Caco-2 (cell line): ENCODE results near the gene TCF12. TPM values are rescaled to one million over a fixed set of nuclear protein-coding genes. Genes with fewer than 3 reads are reported as not detected.

ENCODE experiments used
- BruUV-seq: library from RNA; stranded (reverse); fragments of 400-500 nt; replicated peaks from 2 replicates; lab custom pipeline; 2021; lab: Mats Ljungman, UMichigan
- CTCF ChIA-PET: fragments of 300-600 bp; sonication (Branson Sonifier 250); formaldehyde crosslinking; loops from one replicate; lab custom pipeline; 2022; ENCODE audit warnings: antibody characterized with exemption; lab: Charles Lee
- POLR2A ChIA-PET: fragments of 300-600 bp; sonication (Branson Sonifier 250); formaldehyde crosslinking; loops from one replicate; lab custom pipeline; 2022; ENCODE audit warnings: antibody characterized with exemption; lab: Charles Lee
- DNase-seq, 2 experiments: peaks; one replicate each; pipeline versions ENCODE4 v3.0.0 to v3.0.0-alpha.2; 2020 to 2022
- H3K27me3 ChIP-seq: replicated peaks from 2 replicates; pipeline ENCODE4 v1.6.0; 2011; ENCODE audit warnings: low read length; ENCODE audit not compliant: control insufficient read depth, insufficient read depth
- H3K36me3 ChIP-seq: 2 replicates; pipeline ENCODE4 v1.5.1; 2011; ENCODE audit warnings: low read length; ENCODE audit not compliant: control insufficient read depth, insufficient read depth
- H3K4me1 ChIP-seq: fragments of 250-450 bp; sonication (Bioruptor Pico); 2 replicates; pipeline ENCODE4 v1.5.1; 2020; ENCODE audit warnings: mild to moderate bottlenecking
- H3K4me3 ChIP-seq: 2 replicates; pipeline ENCODE4 v1.5.1; 2011; ENCODE audit warnings: low read depth, mild to moderate bottlenecking, control low read depth, low read length
- H3K9me3 ChIP-seq: fragments of 250-450 bp; sonication (Bioruptor Pico); 2 replicates; pipeline ENCODE4 v1.5.1; 2020; ENCODE audit warnings: mild to moderate bottlenecking, moderate library complexity
- H3K27ac Mint-ChIP-seq: one replicate; pipeline ENCODE4 v1.8.0; 2022; ENCODE audit warnings: mixed read lengths; ENCODE audit not compliant: unreplicated experiment
- H3K27me3 Mint-ChIP-seq: one replicate; pipeline ENCODE4 v1.8.0; 2022; ENCODE audit warnings: mixed read lengths; ENCODE audit not compliant: insufficient read depth, unreplicated experiment
- H3K36me3 Mint-ChIP-seq: one replicate; pipeline ENCODE4 v1.8.0; 2022; ENCODE audit warnings: mild to moderate bottlenecking, mixed read lengths; ENCODE audit not compliant: insufficient read depth, unreplicated experiment
- H3K4me1 Mint-ChIP-seq: one replicate; pipeline ENCODE4 v1.8.0; 2022; ENCODE audit warnings: low read depth, mixed read lengths; ENCODE audit not compliant: unreplicated experiment
- H3K4me3 Mint-ChIP-seq: one replicate; pipeline ENCODE4 v1.8.0; 2022; ENCODE audit warnings: mild to moderate bottlenecking, moderate library complexity, mixed read lengths; ENCODE audit not compliant: unreplicated experiment
- H3K9me3 Mint-ChIP-seq: one replicate; pipeline ENCODE4 v1.8.0; 2022; ENCODE audit warnings: mixed read lengths; ENCODE audit not compliant: unreplicated experiment
- intact Hi-C: fragments of 100-400 bp; cut with micrococcal nuclease; formaldehyde crosslinking; loops from one replicate; pipeline ENCODE4 v1.10.0; 2022; ENCODE audit not compliant: unreplicated experiment
- total RNA-seq: library from RNA; stranded (reverse); gene quantifications from 2 replicates; pipeline ENCODE4 v1.2.3, GENCODE V29; 2022
- TF ChIP-seq, protein P1 (sequence below), 2 experiments: fragments of 200-600 bp in 1 of 2; IDR thresholded peaks; 1 replicate in 1 of 2; 2 replicates in 1 of 2; pipeline versions ENCODE4 v1.5.1 to v1.8.0; 2011 to 2022; ENCODE audit warnings: antibody characterized with exemption in 1 of 2, control low read depth in 1 of 2, inconsistent platforms in 1 of 2, low read depth in 1 of 2, low read length in 1 of 2, mild to moderate bottlenecking in 1 of 2, moderate library complexity in 1 of 2; ENCODE audit not compliant: insufficient read depth in 1 of 2, severe bottlenecking in 1 of 2, unreplicated experiment in 1 of 2

The TCF12 gene
- total RNA-seq, 1 experiment from 2014 or later, result 64.4 TPM

GRCh38 chr15:57221134-57221533 is 302.7 kb downstream of the TCF12 start:
- intact Hi-C loops, result no loop called here
- Mint-ChIP-seq H3K4me3 (no peak overlapping the region), H3K9me3 (no peaks in the 10 kb centered on the region), H3K4me1 (peaks cover 6% of the 10 kb centered on the region), H3K36me3 (no peaks in the 10 kb centered on the region), H3K27me3 (no peaks in the 10 kb centered on the region), H3K27ac (no peak overlapping the region)
- CTCF ChIA-PET, result no interaction called here
- POLR2A ChIA-PET, result no interaction called here
- Histone ChIP-seq H3K36me3 (no peaks in the 10 kb centered on the region), H3K27me3 (no peaks in the 10 kb centered on the region), H3K4me3 (no peak overlapping the region), H3K4me1 (no peaks in the 10 kb centered on the region; the same call in 1 of the 2 replicates), H3K9me3 (no peaks in the 10 kb centered on the region)
- DNase-seq, result no peak
- TF ChIP-seq, protein P1, sequence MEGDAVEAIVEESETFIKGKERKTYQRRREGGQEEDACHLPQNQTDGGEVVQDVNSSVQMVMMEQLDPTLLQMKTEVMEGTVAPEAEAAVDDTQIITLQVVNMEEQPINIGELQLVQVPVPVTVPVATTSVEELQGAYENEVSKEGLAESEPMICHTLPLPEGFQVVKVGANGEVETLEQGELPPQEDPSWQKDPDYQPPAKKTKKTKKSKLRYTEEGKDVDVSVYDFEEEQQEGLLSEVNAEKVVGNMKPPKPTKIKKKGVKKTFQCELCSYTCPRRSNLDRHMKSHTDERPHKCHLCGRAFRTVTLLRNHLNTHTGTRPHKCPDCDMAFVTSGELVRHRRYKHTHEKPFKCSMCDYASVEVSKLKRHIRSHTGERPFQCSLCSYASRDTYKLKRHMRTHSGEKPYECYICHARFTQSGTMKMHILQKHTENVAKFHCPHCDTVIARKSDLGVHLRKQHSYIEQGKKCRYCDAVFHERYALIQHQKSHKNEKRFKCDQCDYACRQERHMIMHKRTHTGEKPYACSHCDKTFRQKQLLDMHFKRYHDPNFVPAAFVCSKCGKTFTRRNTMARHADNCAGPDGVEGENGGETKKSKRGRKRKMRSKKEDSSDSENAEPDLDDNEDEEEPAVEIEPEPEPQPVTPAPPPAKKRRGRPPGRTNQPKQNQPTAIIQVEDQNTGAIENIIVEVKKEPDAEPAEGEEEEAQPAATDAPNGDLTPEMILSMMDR (IDR thresholded peaks at IDR 0.05; ENCODE audit: insufficient read depth in 1 of 2, low read depth in 1 of 2, low read length in 1 of 2, severe bottlenecking in 1 of 2, unreplicated experiment in 1 of 2), result no peak
- no TSS peak for BruUV-seq

DNA sequence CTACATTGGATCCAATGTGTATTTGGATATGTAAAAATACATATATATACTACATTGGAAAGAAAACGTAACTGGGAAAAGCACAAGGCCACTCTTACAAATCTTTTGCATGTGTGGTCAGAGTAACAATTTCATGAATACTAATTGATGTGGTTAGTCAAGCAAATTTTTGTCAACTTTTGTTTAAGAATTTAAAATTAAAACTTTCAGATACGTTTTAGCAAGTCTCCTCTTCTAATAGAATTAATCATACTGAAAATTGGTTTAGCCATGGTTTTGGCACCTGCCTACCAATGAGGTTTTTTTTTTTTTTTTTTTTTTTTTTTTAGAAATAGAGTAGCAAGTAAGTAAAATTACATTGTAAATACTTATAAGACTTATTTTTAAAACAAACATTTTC is 304.9 kb downstream of the TCF12 start:
- ChIA-PET CTCF (no interaction called here), POLR2A (no interaction called here)
- Histone ChIP-seq H3K4me1 (no peaks in the 10 kb centered on the region), H3K27me3 (no peaks in the 10 kb centered on the region), H3K36me3 (no peaks in the 10 kb centered on the region), H3K9me3 (no peaks in the 10 kb centered on the region), H3K4me3 (no peak overlapping the region)
- Mint-ChIP-seq H3K27me3 (no peaks in the 10 kb centered on the region), H3K9me3 (no peaks in the 10 kb centered on the region), H3K4me3 (no peak overlapping the region), H3K36me3 (no peaks in the 10 kb centered on the region), H3K27ac (no peak overlapping the region), H3K4me1 (no peaks in the 10 kb centered on the region)
- no TSS peak for BruUV-seq
- TF ChIP-seq, protein P1 (IDR thresholded peaks at IDR 0.05; ENCODE audit: insufficient read depth in 1 of 2, low read depth in 1 of 2, low read length in 1 of 2, severe bottlenecking in 1 of 2, unreplicated experiment in 1 of 2), result no peak
- DNase-seq, result no peak
- intact Hi-C loops, result no loop called here

GRCh38 chr15:57223887-57224286 is 305.4 kb downstream of the TCF12 start:
- TF ChIP-seq, protein P1 (IDR thresholded peaks at IDR 0.05; ENCODE audit: insufficient read depth in 1 of 2, low read depth in 1 of 2, low read length in 1 of 2, severe bottlenecking in 1 of 2, unreplicated experiment in 1 of 2), result no peak
- no TSS peak for BruUV-seq
- H3K4me1 ChIP-seq, result no peaks in the 10 kb centered on the region
- Mint-ChIP-seq H3K4me1 (no peaks in the 10 kb centered on the region), H3K27ac (no peak overlapping the region), H3K27me3 (no peaks in the 10 kb centered on the region), H3K9me3 (no peaks in the 10 kb centered on the region), H3K4me3 (no peak overlapping the region), H3K36me3 (no peaks in the 10 kb centered on the region)
- POLR2A ChIA-PET, result no interaction called here
- no peak overlapping the region for H3K4me3 ChIP-seq
- intact Hi-C loops, result no loop called here
- CTCF ChIA-PET, result no interaction called here
- H3K36me3 ChIP-seq, result no peaks in the 10 kb centered on the region
- DNase-seq, result no peak
- no peaks in the 10 kb centered on the region for H3K9me3 ChIP-seq
- no peaks in the 10 kb centered on the region for H3K27me3 ChIP-seq
